Hematopoietic multipotent progenitor cell treated with erythropoietin and hydrocortisone succinate and interleukin-3 and kit ligand, for 6 days (in vitro differentiated cells): ENCODE results near the gene SPTSSB.
A peak's percentile ranks its signal among the peaks of the same experiment; 100 is the strongest.

Source experiments
- DNase-seq: peaks from one replicate; pipeline ENCODE4 v3.0.0-alpha.2; 2015

SPTSSB gene, protein sequence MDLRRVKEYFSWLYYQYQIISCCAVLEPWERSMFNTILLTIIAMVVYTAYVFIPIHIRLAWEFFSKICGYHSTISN

DNA sequence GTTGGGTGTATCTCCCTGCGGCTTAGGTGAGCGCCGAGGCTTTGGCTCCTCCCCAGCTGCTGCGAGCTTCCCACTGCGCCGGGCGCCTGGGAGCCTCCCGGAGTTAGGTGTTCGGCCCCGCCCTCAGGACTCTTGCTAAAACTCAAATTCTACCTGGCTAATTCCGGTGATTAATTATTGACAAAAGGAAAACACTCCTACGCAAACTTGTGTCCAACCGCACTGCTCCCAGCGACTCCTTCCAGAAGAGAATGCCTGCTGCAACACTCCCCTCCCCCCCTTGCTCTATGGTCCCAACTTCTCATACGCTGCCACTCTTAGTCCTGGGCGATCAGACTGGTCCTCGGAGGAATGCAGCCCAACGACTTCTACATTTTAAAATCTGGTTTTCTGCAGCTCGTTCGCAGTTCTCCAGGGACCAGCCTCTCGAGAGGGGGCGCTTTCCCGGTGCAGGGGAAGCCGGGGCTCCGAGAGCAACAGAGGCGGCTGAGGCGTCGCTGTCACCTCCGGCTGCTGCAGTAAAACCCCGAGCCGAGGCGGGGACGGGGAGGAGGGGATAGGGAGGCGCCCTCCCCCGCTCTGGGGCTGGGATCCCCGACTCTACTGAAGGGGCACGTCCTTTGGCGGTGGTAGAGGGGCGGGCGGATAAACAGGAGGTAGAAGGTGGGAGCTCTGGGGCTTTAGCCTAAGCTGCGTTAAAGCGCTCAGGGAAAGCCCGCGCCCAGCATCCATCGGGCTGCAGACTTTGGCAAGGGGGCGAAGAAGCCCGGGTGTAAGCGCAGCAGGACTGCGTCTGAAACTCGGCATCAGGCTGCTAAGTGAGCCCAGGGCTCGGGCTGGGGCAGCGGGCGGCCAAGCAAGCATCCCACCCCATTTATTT is at the start of gene SPTSSB:
SPTSSB (minus strand) TSS at position 77 of the 880 bp plus-strand sequence. CDS start 25,194 bp downstream, outside the sequence.
- DNase-seq: peak; percentile 22

DNA sequence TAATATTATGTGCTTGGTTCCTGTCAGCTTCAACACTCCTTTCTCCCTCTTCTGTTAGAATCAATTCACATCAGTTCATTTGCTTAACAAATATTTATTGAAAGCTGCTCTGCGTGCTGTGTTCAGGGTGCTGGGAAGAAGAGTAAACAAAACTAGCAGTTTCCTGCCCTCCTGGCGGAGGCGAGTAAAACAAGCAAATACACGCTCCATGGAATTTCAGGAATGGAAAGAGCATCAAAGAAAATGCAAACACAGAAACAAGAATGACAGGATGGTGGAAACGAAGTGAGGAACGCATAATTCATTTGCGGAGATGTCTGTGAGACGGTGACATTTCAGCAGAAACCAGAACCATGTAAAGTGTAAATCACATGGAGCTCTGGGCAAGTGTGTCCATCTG is 49.4 kb upstream of the SPTSSB start:
- no peak for DNase-seq

DNA sequence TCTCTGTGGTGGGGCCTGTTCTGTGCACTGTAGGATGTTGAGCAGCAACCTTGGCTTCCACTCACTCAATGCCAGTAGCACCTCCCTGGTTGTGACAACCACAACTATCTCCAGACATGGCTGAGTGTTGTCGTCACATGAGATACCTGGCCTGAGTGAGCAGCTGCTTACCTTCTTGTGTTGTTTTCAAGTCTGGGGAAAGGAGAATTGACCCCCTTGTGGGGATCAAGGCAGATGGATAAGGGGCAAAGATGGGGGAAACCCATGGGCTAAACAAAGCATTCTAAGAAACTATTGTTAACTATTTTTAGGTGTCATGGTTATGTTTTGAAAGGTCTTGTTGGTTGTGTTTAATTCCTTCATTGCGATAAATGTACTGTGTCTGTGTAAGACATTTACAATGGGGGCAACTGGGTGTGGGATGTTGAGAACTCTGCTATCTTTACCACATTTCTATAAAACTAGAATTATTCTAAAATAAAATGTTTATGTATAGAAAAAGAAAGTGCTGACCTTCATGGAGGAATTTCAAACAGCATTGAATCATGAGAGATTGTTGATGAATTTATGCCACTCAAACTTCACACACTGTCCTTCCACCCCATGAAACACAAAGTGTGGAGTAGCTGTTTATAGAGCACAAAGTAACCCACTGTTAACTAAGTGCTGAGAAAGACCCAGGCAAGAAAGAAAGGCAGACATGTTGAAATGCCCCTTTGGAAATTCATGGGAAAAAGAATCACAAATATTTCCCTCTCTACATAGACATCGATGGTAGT is 48.4 kb upstream of the SPTSSB start:
- no peak for DNase-seq

DNA sequence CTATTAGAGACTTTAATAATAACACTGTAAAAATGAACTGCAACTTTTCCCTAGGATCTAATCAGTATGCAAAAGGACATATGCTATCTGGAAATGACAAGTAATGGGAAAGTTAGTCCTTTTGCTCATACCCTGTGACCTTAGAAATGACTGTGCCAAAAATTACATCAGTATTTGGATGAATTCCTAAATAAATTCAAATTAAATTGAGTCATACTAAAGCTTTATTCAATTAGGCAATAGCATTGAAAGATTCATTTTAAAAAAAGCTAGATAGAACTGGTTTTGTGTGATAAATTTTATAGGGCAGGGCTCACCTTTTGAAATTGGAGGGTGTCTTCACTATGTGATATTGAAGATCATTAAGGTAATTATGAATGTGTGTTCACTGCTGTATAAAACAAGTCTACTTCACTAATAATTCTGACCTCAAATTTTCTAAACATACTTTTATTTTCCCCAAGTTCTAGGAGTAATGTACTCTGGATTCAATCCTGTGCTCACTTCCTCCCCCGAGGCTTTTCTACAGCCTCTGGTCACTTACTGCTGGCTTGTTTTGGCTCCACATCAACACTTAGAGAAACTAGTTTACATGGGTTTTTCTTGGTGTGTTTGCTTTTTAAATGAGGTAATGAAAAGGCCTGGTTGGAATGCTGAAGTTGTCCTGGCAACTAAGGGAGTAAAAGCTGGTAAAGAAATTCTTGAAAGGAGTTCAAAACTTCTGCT is 44.4 kb upstream of the SPTSSB start:
- DNase-seq: no peak

DNA sequence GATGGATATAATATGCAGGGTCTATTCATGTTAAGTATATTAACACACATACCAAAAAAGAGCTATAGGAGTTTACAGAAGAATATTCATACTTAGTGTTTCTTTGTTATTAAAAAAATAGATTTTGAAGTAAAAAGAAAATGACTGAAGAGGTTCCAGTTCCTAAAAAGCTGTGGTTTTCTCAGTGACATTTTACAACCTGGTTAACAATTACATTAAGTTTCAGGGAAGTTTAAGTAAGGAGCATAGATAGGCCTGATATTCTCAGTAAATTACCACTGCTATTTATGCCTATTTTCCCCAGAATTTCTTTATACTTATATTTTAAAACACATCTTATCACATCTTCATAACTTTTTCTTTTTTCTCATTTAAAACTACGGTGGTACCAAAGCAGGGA is 43.6 kb upstream of the SPTSSB start:
- no peak for DNase-seq

DNA sequence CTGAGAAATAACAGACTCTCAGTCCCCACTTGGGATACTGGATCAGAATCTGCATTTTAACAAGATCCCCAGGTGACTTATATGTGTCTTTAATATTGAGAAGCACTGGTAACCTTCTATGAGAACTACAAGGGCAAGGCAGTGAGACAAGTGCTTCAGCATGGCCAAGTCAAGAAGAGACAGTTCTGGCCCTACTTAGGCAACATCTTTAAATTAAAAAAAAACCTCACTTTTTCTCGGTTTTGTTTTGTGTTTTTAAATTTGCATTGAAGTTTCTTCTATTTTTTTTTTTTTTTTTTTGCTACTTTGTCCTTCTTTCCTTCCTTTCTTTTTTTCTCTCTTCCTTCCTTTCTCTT is 42.5 kb upstream of the SPTSSB start:
- DNase-seq: no peak

DNA sequence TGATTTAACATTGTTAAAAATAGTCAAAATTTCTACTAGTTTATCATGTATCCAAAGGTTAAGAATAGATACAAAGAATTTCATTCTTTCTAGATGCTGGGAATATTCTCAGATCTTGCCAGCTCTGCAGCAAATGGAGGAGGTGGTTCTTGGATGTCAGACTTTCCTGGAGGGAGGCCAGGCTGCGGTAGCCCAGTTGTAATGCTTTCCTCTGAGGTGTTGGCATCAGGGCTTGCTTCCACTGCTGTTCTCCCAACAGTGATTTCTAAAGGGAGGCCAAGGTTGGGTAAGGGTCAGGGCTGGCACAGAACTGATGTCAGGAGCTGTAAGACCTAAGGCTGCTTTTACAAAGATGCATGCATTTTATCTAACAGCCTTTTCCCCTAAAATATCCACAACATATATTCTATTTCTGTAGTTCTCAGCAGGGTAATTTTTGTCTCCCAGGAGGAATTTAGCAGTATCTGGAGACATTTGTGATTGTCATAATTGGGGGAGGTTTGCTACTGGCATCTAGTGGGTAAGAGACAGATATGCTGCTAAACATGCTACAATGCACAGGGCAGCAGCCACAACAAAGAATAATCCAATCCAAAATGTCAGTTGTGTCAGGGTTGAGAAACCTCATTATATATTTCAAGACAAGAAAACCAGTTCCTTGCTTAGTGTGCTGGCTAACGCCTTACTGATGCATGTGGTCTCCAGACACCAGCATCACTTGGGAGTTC is 42.0 kb upstream of the SPTSSB start:
- no peak for DNase-seq

DNA sequence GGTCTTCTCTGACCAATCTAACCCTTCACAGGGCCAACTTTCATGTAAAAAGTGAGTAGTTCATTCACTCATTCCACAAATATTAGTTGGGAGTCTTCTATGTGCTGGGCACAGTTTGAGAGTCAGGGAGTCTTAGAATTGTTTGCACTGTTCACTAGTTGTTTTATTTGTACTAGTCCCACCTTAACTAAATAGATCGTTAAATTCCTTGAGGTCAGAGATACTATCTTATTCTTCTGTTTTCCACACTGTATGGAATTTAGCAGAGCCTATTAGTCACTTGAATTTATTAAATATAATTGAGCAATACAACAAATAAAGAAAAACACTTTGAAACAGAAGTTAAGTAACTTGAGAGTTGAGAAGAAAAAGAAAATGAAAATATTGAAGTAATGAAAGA is 40.8 kb upstream of the SPTSSB start:
- DNase-seq: no peak

DNA sequence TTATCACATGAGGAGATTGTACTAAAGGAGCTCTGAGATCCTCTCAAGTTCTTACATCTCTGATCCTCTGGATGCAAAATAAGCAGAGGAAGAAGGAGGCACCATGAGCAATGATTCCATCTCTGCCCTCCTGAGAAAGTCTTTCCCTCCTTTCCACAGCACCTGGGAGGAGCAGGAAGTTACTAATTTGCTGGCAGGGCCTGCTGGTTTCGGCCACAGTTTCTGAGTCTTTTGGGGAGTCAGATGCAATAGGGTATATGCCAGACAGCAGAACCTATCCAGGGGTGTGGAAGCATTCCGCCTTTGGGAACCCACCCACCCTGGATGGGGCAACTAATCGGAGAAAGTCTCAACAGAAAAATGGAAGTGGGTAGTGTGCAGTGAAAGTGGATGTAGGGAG is 38.5 kb upstream of the SPTSSB start:
- no peak for DNase-seq

DNA sequence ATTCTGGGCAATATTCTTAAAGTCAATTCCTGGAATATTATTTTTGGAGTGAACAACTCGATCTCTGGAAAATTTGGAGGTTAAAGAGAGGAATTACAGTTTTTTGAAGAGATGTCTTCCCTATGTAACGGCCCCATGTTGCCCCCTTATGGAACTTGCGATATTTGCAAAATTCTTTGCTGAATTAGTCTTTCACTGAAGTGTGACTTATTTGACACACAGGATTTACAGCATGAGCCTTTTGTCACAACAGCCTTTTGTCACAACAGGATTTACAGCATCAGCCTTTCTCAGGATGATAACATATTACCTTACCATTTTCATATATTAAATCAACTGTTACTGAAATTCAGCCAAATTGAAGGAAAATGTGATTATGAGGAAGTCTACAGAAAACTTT is 37.8 kb upstream of the SPTSSB start:
- peak; percentile 73 for DNase-seq

DNA sequence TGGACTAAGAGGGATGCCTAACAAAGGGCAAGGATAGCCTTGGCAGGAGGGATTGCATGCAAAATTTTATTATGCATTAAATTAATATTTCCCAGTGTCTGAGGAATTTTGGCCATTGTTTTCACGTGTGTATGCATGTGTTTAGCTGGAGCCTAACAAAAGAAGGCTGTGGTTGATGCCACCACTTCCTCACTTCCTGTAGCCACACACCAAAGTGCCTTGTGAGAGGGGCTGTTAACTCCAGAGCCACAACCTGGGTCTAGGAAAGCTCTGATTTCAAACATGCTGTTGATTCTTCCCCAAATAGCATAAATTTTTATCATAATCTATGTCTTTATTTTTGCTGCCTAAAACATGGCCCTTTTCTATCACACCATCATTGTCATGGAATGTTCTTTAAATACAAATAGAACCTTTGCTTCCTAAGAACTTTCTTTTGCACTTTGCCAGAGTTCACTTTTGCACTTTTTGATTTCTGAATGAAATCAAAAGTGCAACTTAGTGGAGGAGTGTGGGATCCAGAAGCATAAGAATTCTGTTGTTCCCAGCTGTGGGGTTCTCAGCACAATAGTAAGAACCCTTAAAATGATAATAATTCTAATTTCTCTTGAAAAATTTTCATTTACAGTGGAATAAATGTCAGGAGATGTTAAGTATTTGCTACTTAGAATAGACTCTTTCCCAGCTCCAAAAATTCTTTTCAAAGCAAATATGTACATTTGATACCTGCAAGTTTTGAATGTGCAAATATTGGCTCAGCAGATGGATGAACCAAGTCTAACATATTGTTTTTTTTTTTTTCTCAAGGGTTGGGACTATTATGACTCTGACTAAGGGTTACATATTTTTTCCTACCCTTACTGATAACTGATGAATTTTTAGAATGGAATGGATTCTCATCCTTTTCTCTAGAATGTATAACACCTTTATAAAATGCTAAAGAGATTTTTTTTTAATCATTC is 35.6 kb upstream of the SPTSSB start:
- peak; percentile 11 for DNase-seq

DNA sequence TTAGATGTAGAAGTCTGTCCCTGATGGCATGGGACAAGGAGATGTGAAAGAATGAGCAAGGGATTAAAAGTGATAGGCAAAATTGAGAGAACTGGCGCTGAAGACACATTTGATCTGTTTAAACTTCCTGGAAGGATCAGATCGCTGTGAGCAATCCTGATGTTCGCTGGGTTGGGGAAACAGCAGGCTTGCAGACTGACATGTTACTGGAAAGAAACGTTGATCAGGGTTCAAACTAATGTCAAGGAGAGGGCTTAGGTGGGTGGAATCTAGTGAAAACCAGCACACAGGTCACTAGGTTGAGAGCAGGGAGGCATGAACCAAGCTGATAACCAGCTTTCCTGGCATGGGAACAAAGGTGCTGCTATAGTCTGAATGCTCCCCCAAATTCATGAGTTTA is 34.5 kb upstream of the SPTSSB start:
- no peak for DNase-seq

DNA sequence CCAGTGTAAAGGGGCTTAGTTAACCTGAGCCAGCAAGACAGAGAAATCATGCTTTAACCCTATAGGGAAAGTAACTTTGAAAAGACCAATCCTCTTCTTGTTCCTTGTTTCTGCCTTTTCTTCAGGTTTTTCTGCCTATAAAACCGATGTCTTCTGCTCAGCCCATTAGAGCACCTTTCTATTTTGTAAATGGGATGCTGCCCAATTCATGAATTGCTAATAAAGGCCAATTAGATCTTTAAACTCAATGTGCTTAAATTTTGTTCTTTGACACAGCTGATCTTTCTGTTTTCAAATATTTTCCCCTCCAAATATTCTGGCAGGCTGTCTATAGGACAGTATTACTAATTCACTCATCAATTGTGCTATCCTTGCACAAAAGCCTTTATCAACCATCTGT is 33.8 kb upstream of the SPTSSB start:
- DNase-seq: no peak

DNA sequence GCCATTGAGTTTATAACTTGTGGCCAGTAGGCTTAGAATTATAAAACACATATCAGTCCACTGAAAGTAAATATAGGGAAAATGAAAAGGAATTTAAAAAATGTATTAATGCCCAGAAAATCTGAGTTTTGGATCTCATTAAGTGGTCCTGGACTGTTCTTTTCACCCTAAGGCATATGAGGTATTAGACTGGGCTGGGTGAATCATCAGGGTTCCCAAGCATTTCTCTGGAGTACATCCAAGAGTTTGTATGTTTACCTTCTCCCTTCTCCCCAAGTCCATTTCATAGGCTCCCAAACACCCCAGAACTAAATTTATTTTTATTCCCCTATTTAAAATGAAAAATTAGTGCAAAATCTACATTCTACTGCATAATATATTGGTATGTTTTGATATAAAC is 31.9 kb upstream of the SPTSSB start:
- DNase-seq: no peak

DNA sequence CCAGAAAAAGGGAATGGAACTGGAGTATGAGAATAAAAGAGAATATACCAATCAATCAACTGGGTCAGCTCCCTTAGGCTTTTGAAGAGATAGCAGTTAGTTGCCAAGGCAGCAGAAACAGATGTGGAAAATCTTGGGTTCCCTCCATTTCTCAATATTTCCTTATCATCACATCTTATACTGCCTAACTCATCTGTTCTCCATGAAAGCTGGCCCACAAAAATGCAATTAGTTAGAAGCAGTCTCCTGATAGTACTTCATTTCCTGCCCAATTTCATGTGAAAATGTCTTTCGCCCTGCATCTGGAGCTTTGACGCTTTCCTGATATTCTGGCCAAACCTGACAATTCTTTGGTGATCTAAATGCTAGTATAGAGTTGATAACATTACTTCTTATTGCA is 30.1 kb upstream of the SPTSSB start:
- no peak for DNase-seq

DNA sequence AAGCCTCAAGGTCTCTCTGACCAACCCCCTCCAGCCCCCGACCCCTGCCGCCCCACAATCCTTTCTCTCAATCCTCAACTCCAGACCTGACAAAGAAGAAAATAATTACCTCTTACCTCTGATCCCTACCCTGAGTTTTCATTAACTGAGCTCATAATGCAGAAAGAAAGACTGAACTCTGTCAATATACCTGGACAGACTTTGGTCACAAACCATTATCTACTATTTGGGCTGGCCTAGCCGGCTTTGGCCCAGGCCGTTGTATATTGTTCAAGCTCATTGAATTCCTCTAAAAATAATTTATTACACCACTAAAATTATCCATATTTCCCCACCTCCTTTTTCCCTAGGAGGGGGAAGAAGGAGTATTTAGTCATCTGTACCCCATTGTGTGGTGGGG is 29.3 kb upstream of the SPTSSB start:
- DNase-seq: no peak

DNA sequence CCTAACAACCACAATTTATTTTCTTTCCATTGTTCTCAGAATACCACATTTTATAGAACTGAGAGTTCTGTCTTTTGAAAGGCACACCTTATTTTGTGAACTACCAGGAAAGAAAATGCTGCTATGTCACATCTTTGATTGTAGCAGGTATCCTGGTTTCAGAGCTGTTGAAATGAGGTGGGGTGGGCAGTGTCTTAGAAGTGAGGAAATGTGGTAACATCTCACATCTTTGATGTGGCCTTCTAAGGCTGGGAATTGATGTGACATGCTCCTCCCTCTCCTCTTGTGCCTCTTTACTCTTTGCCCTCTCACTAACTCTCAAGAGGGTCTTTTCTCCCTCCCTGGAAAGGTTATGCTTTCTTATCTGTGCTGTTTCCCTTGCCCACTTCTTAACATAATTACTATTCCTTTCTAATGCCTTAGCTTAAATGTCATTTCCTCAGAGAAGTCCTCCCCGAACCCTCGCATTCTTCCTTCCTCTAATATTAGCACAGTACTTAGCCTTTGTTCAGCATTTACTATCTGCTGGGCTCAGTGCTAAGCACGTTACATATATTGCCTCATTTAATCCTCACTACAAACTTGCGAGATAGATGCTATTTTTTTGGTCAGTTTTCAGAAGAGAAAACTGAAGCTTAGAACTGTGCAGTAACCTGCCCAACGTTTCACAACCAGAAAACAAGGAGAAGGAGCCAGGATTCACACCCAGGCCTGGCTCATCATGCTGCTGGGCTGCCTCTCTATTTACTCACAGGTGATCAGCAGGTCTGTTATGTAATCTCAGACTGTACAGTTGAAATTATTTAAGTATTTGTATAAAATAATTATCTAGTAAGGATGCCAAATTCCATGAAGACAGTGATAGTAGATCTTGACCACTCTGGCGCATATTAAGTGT is 24.0 kb upstream of the SPTSSB start:
- no peak for DNase-seq

DNA sequence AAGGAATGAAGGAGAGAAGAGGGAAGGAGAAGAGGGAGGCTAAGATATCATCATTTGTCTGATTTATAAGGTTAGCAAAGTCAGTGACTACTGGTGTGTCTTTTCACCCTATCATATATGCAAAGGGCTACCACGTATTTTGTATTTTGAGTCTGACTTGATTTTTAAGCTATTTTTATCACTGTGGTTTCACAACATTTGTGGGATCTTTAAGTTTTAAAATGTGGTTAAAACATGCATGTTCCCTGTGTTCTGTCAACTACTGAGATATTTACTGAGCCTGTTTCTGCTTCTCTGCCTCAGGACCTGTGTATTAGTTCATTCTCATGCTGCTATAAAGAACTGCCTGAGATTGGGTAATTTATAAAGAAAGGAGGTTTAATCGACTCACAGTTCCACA is 22.5 kb upstream of the SPTSSB start:
- DNase-seq: no peak

DNA sequence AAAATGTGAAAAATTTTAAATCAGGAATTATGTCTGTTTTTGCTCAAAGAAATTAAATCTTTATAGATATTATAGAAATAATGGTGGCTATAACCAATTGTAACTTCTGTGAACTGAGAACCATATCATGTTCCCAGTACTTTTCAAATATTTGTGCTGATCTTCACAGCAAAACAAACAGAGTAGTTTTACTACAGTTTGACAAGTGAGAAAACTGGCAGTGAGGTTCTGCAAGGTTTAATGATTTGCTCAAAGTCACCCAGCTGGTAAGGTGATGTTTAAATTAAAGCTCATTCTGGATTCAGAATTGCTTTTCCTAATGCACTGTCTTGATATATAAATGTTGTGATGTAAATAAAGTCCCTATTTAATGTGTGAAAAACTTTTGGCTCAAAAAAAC is 22.0 kb upstream of the SPTSSB start:
- DNase-seq: no peak

DNA sequence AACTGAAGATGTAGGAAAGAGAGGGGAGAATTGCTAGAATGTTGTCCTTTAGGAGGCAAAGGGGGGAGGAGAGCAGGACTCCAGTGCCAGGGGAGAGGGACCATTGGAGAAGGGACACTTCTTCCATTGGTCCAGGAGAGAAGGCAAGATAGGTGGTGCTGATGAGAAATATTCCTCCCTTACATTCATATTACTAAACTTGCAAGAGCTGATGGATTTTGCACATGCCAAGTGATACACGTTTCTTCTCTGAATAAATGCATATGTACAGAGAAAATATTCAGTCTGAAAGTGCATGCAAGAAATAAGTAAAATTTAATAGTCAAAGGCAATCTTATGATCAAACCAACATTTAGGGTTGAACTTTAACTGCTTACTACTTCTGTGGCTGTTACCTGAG is 21.5 kb upstream of the SPTSSB start:
- no peak for DNase-seq

DNA sequence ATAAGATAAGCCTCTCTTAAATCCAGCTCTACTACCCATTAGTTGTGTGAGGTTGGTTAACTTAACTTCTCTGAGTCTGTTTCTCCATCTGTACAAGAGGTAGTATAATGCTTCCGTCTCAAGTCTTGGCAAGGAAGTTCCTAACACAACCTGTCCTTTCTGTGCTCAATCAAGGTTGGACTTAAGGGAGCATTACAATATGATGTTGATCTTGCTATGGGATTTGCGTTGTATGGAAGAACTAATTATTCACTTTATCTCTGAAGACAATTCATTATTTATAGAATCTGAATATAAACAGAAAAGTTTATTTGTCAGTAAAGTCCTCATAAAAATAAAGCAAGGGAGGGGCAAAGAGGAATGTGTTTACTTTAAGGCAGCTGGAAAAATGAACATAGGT is 18.9 kb upstream of the SPTSSB start:
- no peak for DNase-seq
